SK-N-SH (cell line): ENCODE measurements around the gene LDLRAP1.

ENCODE experiments used
- CHD2 ChIP-seq: fragments of 150-350 bp; IDR thresholded peaks from 2 replicates; pipeline ENCODE4 v1.6.1; 2018; ENCODE audit warnings: low read length; ENCODE audit not compliant: partially characterized antibody
- CTCF ChIP-seq: fragments of 200-600 bp; sonication (generic); IDR thresholded peaks from 2 replicates; pipeline ENCODE4 v1.6.1; 2017; ENCODE audit warnings: antibody characterized with exemption, mild to moderate bottlenecking, moderate library complexity
- ELF1 ChIP-seq: IDR thresholded peaks from 2 replicates; pipeline ENCODE4 v1.4.0; 2012
- EZH2phosphoT487 ChIP-seq: fragments of 200-600 bp; sonication (generic); IDR thresholded peaks from 2 replicates; pipeline ENCODE4 v1.6.1; 2017; ENCODE audit warnings: low read depth, mixed run types, mild to moderate bottlenecking, antibody characterized with exemption, moderate library complexity, borderline replicate concordance
- FOXJ3 ChIP-seq: sonication (generic); formaldehyde crosslinking; IDR thresholded peaks from 2 replicates; pipeline ENCODE4 v1.5.1; 2020; ENCODE audit warnings: mild to moderate bottlenecking, missing genetic modification reagents
- FOXM1 ChIP-seq: IDR thresholded peaks from 2 replicates; pipeline ENCODE4 v1.4.0; 2012; ENCODE audit warnings: low read depth, mild to moderate bottlenecking
- MEF2A ChIP-seq: IDR thresholded peaks from 2 replicates; pipeline ENCODE4 v1.4.0; 2012; ENCODE audit warnings: low read depth, borderline replicate concordance
- POLR2AphosphoS5 ChIP-seq: IDR thresholded peaks from 2 replicates; pipeline ENCODE4 v1.6.1; 2012; ENCODE audit warnings: low read depth, low read length
- RXRA ChIP-seq: IDR thresholded peaks from 2 replicates; pipeline ENCODE4 v1.4.0; 2012; ENCODE audit warnings: low read depth, mild to moderate bottlenecking, borderline replicate concordance
- TAF1 ChIP-seq: IDR thresholded peaks from 2 replicates; pipeline ENCODE4 v1.6.1; 2012; ENCODE audit warnings: low read depth, mild to moderate bottlenecking, low read length, moderate library complexity, borderline replicate concordance
- TEAD4 ChIP-seq: IDR thresholded peaks from 2 replicates; pipeline ENCODE4 v1.4.0; 2012; ENCODE audit warnings: mild to moderate bottlenecking, borderline replicate concordance; ENCODE audit not compliant: insufficient read depth
- TF ChIP-seq, protein P1 (sequence below): IDR thresholded peaks from 2 replicates; pipeline ENCODE4 v1.4.0; 2012; ENCODE audit warnings: low read depth
- TF ChIP-seq, protein P2 (sequence below): fragments of 150-350 bp; IDR thresholded peaks from 2 replicates; pipeline ENCODE4 v1.6.1; 2017; ENCODE audit warnings: antibody characterized with exemption, low read length, low read depth, borderline replicate concordance

DNA sequence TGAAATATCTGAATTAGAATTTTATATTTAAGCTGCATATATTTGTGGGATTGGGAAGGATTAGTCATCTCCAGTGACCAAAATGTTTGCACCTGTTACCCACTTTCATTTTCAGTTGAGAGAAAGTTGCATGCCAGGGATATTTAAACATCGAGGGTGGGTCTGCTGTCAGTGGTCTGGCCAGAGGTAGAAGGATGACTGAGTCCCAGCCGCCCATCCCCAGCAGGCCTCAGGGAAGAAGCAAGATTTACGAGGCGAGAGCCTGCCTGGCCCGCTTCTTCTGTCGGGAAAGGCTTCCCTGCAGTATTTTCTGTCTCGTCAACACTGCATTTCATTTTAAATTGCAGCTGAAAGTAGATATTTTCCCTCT is 71.8 kb downstream of the LDLRAP1 start:
- TF ChIP-seq TEAD4 (no peak), POLR2AphosphoS5 (no peak), EZH2phosphoT487 (no peak), ELF1 (no peak), CHD2 (no peak), CTCF (no peak), RXRA (no peak), TAF1 (no peak), FOXJ3 (no peak), FOXM1 (no peak), MEF2A (no peak)
- TF ChIP-seq, protein P1, sequence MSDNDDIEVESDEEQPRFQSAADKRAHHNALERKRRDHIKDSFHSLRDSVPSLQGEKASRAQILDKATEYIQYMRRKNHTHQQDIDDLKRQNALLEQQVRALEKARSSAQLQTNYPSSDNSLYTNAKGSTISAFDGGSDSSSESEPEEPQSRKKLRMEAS, result no peak
- TF ChIP-seq, protein P2, sequence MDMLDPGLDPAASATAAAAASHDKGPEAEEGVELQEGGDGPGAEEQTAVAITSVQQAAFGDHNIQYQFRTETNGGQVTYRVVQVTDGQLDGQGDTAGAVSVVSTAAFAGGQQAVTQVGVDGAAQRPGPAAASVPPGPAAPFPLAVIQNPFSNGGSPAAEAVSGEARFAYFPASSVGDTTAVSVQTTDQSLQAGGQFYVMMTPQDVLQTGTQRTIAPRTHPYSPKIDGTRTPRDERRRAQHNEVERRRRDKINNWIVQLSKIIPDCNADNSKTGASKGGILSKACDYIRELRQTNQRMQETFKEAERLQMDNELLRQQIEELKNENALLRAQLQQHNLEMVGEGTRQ, result no peak
